LNCaP clone FGC (cell line): Measurements from ENCODE around the gene PAN3.

Source experiments
- DNase-seq: peaks from one replicate; pipeline ENCODE4 v3.0.0-alpha.2; 2011; ENCODE audit warnings: low read depth
- H3K4me3 ChIP-seq: 2 replicates; pipeline ENCODE4 v1.5.1; 2011; ENCODE audit warnings: mild to moderate bottlenecking, low read depth, low read length, control low read depth
- TF ChIP-seq, protein P1 (sequence below): IDR thresholded peaks from 2 replicates; pipeline ENCODE4 v1.5.1; 2012; ENCODE audit warnings: mild to moderate bottlenecking; ENCODE audit not compliant: control insufficient read depth, insufficient read depth; ENCODE audit errors: extremely low read depth

The PAN3 gene

DNA sequence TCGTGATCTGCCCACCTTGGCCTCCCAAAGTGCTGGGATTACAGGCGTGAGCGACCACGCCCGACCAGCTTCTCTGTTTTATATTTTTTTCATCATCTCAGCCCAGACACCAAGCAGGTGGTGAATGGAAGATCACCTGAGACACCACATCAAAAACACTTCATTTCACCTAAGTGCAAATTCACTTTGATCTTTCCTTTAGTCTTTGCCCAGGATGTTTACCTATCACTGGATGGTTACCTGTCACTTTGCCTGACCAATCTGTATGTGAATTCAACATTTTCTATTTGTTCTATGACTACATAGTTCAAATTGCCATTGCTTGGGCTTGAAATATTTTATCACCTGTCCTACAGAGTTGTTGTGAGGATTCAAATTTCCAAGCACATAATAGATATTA lies 65.7 kb downstream of the PAN3 start:
- TF ChIP-seq, protein P1, sequence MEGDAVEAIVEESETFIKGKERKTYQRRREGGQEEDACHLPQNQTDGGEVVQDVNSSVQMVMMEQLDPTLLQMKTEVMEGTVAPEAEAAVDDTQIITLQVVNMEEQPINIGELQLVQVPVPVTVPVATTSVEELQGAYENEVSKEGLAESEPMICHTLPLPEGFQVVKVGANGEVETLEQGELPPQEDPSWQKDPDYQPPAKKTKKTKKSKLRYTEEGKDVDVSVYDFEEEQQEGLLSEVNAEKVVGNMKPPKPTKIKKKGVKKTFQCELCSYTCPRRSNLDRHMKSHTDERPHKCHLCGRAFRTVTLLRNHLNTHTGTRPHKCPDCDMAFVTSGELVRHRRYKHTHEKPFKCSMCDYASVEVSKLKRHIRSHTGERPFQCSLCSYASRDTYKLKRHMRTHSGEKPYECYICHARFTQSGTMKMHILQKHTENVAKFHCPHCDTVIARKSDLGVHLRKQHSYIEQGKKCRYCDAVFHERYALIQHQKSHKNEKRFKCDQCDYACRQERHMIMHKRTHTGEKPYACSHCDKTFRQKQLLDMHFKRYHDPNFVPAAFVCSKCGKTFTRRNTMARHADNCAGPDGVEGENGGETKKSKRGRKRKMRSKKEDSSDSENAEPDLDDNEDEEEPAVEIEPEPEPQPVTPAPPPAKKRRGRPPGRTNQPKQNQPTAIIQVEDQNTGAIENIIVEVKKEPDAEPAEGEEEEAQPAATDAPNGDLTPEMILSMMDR = no peak
- no peak for DNase-seq
- H3K4me3 ChIP-seq = no peak overlapping the region

- TF ChIP-seq, protein P1 = no peak
- no peak overlapping the region for H3K4me3 ChIP-seq
- no peak for DNase-seq
Measured at GRCh38 chr13:28204690-28205443, 66.5 kb downstream of the PAN3 start.

DNA sequence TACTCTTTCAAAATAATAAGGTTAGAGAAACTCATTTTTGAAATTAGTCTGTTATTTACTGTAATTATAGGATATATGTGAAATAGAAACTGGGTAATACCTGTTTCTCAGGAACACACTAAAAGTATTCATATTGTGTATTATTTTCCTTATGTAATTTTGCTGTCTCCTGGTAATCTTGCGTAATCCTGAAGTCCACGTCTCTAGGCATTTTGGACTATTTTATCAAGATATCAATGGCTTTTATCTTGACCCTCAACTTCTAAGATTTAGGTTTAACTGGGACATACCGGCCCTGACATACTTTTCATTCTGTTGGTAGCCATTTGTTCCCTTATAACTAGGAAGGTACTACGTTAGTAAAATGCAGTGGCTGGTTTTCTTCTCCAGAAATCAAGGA lies 80.3 kb downstream of the PAN3 start:
- DNase-seq = no peak
- H3K4me3 ChIP-seq = no peak overlapping the region
- TF ChIP-seq, protein P1 = no peak

GRCh38 chr13:28219408-28220099 lies 81.2 kb downstream of the PAN3 start:
- no peak overlapping the region for H3K4me3 ChIP-seq
- TF ChIP-seq, protein P1 = no peak

DNA sequence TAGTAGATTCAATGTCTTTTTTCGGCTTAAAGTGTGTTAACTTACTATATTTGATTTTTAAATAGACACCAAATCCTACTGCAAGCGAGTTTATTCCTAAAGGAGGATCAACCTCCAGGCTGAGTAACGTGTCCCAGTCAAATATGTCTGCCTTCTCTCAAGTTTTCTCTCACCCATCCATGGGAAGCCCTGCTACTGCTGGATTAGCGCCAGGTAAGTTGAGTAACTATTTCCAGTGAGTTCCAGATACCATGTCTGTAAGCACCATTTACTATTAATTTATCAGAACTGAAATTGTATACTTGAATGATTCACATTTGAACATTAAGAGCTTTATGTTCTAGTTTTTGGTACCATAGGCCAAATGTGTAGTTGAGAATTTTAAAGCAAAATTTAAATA lies 81.8 kb downstream of the PAN3 start:
- TF ChIP-seq, protein P1 = no peak
- no peak for DNase-seq

More at GRCh38 chr13:28219408-28220099, 81.2 kb downstream of the PAN3 start:
- no peak for DNase-seq

GRCh38 chr13:28229522-28230411 lies 91.4 kb downstream of the PAN3 start:
- TF ChIP-seq, protein P1 = no peak
- no peak overlapping the region for H3K4me3 ChIP-seq
- DNase-seq = no peak

More for the DNA sequence above, 81.8 kb downstream of the PAN3 start:
- no peak overlapping the region for H3K4me3 ChIP-seq
